PC-9 (cell line): Measurements from ENCODE around the gene B3GAT3.

Experiments
- CTCF ChIP-seq: fragments of 200-600 bp; sonication (generic); conservative IDR thresholded peaks from 2 replicates; pipeline ENCODE4 v1.6.1; 2017; ENCODE audit warnings: mixed run types, antibody characterized with exemption, mild to moderate bottlenecking, moderate library complexity
- EZH2 ChIP-seq: fragments of 200-600 bp; sonication (generic); IDR thresholded peaks from 2 replicates; pipeline ENCODE4 v1.8.0; 2017; ENCODE audit warnings: antibody characterized with exemption, low read depth

GRCh38 chr11:62592989-62593421 is 28.8 kb downstream of the B3GAT3 start:
- TF ChIP-seq CTCF (no peak), EZH2 (no peak)
